Ishikawa (cell line): ENCODE measurements around the gene ACR.

Source experiments
- CEBPB ChIP-seq: IDR thresholded peaks from 2 replicates; pipeline ENCODE4 v1.6.1; 2012
- CREB1 ChIP-seq: IDR thresholded peaks from 2 replicates; pipeline ENCODE4 v1.6.1; 2012; ENCODE audit warnings: low read depth
- EGR1 ChIP-seq: IDR thresholded peaks from 2 replicates; pipeline ENCODE4 v1.6.1; 2012
- EP300 ChIP-seq: IDR thresholded peaks from 2 replicates; pipeline ENCODE4 v1.6.1; 2012; ENCODE audit warnings: borderline replicate concordance
- FOXM1 ChIP-seq: IDR thresholded peaks from 2 replicates; pipeline ENCODE4 v1.6.1; 2012; ENCODE audit warnings: low read depth, borderline replicate concordance
- MAX ChIP-seq: IDR thresholded peaks from 2 replicates; pipeline ENCODE4 v1.6.1; 2012
- NFIC ChIP-seq: IDR thresholded peaks from 2 replicates; pipeline ENCODE4 v1.6.1; 2012
- RAD21 ChIP-seq: IDR thresholded peaks from 2 replicates; pipeline ENCODE4 v1.6.1; 2012; ENCODE audit warnings: low read depth
- REST ChIP-seq: IDR thresholded peaks from 2 replicates; pipeline ENCODE4 v1.6.1; 2012; ENCODE audit warnings: low read depth, mild to moderate bottlenecking
- TAF1 ChIP-seq: IDR thresholded peaks from 2 replicates; pipeline ENCODE4 v1.6.1; 2012; ENCODE audit warnings: low read depth, mild to moderate bottlenecking
- TCF12 ChIP-seq: IDR thresholded peaks from 2 replicates; pipeline ENCODE4 v1.6.1; 2012; ENCODE audit warnings: low read depth
- TEAD4 ChIP-seq: IDR thresholded peaks from 2 replicates; pipeline ENCODE4 v1.6.1; 2012
- USF1 ChIP-seq: IDR thresholded peaks from 2 replicates; pipeline ENCODE4 v1.6.1; 2012
- YY1 ChIP-seq: IDR thresholded peaks from 2 replicates; pipeline ENCODE4 v1.6.1; 2012; ENCODE audit warnings: low read depth
- ZBTB7A ChIP-seq: IDR thresholded peaks from 2 replicates; pipeline ENCODE4 v1.6.1; 2012; ENCODE audit warnings: low read depth

Gene ACR

GRCh38 chr22:50703726-50704509 lies 34.1 kb upstream of the ACR start:
- TF ChIP-seq USF1: no peak
- no peak for TF ChIP-seq TCF12
- no peak for TF ChIP-seq EGR1
- no peak for TF ChIP-seq MAX
- TF ChIP-seq CEBPB: no peak
- no peak for TF ChIP-seq TAF1
- no peak for TF ChIP-seq ZBTB7A
- no peak for TF ChIP-seq YY1
- TF ChIP-seq REST: no peak
- no peak for TF ChIP-seq NFIC
- no peak for TF ChIP-seq RAD21
- no peak for TF ChIP-seq CREB1
- TF ChIP-seq FOXM1: no peak

GRCh38 chr22:50704510-50705218 lies 33.3 kb upstream of the ACR start:
- TF ChIP-seq NFIC: no peak
- no peak for TF ChIP-seq YY1
- no peak for TF ChIP-seq FOXM1
- no peak for TF ChIP-seq TEAD4
- TF ChIP-seq ZBTB7A: no peak
- no peak for TF ChIP-seq EP300
- no peak for TF ChIP-seq TCF12
- TF ChIP-seq MAX: no peak
- no peak for TF ChIP-seq RAD21
- TF ChIP-seq USF1: no peak
- no peak for TF ChIP-seq CEBPB
- TF ChIP-seq CREB1: no peak
- TF ChIP-seq TAF1: no peak

GRCh38 chr22:50705219-50705691 lies 32.7 kb upstream of the ACR start:
- no peak for TF ChIP-seq NFIC
- no peak for TF ChIP-seq YY1
- no peak for TF ChIP-seq TCF12
- no peak for TF ChIP-seq TEAD4
- no peak for TF ChIP-seq CREB1
- TF ChIP-seq TAF1: no peak
- no peak for TF ChIP-seq MAX
- TF ChIP-seq FOXM1: no peak
- no peak for TF ChIP-seq EGR1
- no peak for TF ChIP-seq EP300

GRCh38 chr22:50705851-50706351 lies 32.1 kb upstream of the ACR start:
- no peak for TF ChIP-seq TEAD4

GRCh38 chr22:50706481-50707125 lies 31.4 kb upstream of the ACR start:
- TF ChIP-seq TCF12: no peak

- TF ChIP-seq TCF12 (no peak), NFIC (no peak), ZBTB7A (no peak), FOXM1 (no peak), REST (no peak), USF1 (no peak), TEAD4 (no peak), MAX (no peak), CEBPB (no peak), TAF1 (no peak), EGR1 (no peak), CREB1 (no peak), RAD21 (no peak), EP300 (no peak), YY1 (no peak)
These were observed 29.5 kb upstream of the ACR start for GRCh38 chr22:50708474-50708873.
